Dedifferentiated amniotic fluid mesenchymal stem cell (primary cell): ENCODE results near the gene KPNA3.
A peak's percentile ranks its signal among the peaks of the same experiment; 100 is the strongest.
"Not testable (repeated sequence)": the region's sequence is repeated elsewhere in the genome, so short reads cannot be mapped to it uniquely, and the experiment has no call there.

Source experiments
- DNase-seq: peaks from one replicate; pipeline ENCODE4 v3.0.0-alpha.2; 2016; ENCODE audit errors: extremely low spot score

Gene KPNA3

DNA sequence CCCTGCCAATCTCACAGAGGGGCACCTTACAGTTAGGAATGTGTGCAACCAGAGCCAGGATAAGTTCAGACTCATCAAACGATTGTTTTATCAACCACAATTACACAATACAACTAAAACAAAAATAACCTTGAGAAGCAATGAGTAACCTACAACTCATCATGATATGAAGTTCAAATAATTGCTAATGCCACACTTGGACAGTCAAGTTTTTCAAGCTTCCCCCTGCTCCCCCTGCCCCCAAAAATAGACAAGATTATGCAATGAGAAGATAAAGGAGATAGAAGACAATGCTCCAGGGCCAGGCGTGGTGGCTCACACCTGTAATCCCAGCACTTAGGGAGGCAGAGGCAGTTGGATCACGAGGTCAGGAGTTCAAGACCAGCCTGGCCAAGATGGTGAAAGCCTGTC is 13.6 kb upstream of the KPNA3 start:
- no peak for DNase-seq

DNA sequence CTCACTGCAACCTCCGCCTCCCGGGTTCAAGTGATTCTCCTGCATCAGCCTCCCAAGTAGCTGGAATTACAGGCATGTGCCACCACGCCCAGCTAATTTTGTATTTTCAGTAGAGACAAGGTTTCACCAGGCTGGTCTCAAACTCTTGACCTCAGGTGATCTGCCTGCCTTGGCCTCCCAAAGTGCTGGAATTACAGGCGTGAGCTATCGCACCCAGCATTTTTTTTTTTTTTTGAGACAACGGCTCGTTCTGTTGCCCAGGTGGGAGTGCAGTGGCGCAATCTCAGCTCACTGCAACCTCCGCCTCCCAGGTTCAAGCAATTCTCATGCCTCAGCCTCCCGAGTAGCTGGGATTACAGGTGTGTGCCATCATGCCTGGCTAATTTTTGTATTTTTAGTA is 10.6 kb upstream of the KPNA3 start:
- DNase-seq: not testable (repeated sequence)

DNA sequence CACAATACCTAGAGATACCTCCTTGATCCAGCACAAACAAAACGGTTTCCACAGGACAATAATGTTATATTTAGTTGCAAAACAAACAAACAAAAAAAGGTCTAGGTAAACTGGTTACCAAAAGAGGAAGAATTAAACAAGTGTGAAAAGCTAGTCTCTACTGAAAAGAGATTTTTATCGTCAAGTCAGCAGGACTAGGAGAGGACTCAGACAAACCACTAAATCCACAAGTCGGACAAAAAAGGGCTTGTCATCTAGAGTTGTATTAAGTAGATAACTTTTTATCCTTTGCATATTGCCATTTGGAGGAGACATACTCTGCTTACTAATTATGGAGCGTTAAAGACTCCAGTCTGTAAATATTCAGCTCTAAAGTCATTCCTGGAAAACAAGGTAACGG is 9.9 kb upstream of the KPNA3 start:
- DNase-seq: no peak

DNA sequence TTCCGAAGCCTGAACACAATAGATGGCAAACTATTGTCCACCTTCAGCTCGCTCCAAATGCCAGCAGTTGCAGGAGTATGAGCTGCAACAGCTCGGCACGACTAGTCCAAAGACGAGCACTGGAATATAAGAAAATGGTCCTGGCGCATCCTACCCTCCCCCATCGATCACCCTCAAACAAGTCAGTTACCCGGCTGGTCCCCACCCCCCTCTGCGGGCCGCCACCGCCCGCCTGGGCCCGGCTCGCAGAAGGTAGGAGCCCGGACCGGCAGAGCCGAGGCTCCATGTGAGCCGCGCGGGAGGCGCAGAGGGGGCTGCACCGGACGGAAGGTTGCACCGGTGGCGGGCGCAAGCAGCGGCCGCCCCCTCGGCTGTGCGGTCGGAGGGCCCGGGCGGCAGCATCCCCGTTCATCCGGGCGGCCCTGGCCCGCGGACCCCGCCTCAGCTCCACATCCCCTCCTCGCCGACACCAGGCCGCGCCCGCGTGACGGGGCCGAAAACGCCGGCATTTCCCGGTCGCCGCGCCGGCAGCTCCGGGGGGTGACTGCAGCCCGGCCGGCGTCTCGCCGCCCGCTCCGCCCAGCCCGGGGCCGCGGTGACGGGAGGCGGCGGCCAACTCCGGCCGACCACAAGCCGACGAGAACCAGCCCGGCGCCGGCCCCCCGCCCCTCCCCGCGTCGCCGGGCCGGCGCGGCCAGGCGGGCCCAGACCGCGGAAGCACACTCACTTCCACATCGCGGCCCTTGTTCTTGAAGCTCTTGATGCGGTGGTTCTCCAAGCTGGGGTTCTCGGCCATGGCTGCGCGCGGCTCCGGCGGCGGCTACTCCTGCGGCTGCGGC is 552 bp downstream of the KPNA3 start:
- DNase-seq: no peak

DNA sequence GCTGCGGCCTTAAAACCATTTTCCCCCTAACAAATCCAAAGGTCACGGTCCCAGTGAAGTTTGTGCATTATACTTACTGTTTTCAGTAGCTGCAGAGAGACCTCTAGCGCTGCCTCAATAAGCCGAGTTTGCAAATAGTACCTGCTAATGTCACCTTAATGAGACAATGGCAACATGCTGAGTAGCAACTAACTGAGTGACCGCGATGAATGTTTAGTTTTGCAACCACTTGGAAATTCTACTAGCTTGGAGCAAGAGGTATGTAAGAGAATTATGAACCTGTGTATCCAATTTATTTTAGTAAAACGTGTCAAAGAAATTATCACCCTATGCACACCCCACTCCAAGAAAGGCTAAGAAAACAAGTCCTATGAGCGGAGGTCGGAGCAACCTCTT is 1.2 kb downstream of the KPNA3 start:
- DNase-seq: no peak

DNA sequence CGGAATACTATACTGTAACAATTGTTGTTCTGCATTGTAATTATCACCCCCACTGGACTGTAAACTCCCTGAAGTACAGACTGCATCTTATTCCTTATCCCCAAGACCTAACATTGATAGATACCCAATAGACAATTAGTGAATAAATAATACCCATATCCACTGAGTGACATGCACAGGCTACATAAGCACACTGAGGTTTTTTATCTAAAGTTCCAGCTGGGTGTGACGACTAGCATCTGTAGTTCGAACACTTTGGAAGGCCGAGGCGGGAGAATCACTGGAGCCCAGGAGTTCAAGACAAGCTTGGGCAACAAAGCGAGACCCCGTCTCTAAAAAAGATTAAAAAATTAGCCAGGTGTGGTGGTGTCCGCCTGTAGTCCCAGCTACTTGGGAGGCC is 2.5 kb downstream of the KPNA3 start:
- DNase-seq: no peak

DNA sequence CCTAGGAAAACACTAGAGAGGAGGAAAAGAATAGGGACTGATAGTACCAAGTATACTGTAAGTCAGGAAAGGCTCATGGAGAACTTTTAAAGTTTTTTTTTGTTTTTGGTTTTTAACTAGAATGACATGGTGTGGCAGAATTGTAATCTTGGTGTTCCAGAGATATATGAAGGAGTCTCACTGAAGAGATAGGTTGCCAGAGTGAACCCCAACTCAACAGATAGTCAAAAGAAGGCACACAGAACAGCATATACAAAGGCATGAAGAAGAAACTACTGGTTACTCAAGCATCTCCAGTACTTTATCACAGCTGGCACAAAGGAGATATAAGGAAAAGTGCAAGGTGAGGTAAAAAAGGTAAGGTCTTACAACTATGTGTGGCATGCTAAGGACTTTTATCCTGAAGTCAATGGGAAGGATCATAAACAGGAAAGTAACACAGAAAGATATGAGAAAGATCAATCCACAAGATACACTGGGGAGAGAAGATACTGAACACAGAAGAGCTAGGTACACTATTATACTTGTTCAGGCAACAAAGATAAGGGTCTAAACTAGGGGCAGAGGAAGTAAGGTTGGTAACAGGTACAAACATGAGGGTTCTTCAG is 6.0 kb downstream of the KPNA3 start:
- no peak for DNase-seq

DNA sequence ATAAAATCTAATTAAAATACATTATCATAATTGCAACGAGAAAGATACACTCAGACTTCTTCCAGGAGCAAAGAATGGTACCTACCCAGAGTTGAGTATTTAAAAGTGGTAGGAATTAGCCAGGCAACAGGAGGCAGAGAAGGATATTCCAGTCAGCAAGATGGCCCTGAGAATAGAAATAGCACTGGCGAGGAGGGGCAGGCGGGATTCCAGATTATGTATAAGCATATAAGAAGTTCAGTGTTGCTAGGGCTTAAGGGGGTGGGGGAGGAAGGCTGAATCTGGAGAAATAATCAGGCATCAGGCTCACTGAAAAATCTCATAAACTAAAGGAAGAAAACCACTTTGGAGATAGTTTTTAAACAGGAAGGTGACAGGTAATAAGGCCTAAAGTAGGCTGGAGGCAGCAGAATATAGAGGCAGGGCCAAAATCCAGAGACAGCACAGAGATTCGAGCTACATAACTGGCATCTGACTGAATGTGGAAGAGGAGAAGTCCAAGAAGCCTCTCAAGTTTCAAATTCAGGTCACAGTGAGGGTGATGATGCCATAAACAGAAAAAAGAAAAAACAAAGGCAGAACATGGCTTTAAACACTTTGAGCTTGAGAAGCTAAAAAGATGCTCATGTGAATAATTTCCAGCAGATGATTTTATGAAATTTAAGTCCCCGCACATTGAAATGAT is 7.5 kb downstream of the KPNA3 start:
- DNase-seq: peak; percentile 45

DNA sequence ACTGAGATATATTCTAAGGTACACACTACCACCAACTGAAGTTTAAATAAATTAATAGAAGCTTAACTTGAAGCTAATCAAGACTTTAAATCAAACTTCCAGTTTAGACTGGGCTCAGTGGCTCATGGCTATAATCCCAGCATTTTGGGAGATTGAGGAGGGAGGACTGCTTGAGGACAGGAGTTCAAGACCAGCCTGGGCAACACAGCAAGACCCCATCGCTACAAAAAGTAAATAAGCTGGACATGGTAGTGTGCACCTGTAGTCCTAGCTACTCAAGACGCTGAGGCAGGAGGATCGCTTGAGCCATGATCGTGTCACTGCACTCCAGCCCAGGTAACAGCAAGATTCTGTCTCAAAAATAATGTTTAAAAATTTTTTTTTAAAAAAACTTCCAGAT is 8.6 kb downstream of the KPNA3 start:
- DNase-seq: no peak

DNA sequence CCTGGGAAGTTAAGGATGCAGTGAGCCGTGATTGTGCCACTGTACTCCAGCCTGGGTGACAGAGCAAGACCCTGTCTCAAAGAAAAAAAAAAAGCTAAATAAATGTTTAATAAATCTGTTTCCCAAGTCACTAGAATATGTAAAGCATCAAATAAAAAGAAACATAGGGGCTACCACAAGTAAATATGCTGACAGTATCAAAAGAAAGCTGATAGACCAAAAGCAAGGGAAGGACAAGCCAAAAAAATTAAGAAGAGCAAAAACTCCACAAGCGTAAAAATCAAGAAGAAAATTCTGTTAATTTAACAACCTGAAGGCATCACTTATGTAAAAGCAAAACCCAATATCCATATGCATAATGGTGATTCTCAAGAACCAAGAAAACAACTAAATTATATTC is 9.7 kb downstream of the KPNA3 start:
- DNase-seq: no peak

DNA sequence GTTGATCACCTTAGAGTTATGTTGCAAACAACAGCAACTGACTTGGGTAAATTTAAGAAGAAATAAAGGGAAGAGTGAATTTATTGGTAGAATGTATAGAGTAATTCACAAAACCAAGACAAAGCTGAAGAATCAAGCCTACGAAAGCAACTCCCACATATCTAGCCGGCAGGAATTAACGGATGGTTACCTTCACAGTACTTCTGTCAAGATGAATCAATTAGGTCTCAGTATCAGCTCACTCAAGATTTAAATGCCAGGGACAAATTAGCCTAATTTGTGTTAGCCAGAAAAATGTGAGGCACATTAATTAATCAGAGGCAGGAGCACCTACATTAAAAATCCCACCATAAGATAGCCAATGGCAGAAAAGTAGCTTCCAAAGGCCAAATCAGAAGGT is 10.7 kb downstream of the KPNA3 start:
- no peak for DNase-seq

DNA sequence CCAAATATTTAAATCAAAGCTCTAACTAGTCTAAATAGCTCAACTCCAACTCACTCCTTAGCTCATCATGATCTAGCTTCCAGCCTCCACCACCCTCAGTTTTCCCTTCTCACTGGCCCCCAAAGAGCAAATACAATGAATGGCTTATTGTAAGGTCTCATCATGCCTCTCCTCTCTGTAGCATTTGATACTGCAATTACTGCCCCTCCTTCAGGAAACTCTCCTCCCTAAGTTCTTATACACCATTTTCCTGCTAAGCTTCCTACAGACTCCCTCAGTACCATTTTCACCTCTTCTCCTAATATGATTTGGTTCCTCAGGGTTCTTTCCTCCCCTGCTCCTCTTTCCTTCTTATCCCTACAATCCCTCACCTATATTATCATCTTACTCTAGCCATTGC is 12.8 kb downstream of the KPNA3 start:
- DNase-seq: no peak

DNA sequence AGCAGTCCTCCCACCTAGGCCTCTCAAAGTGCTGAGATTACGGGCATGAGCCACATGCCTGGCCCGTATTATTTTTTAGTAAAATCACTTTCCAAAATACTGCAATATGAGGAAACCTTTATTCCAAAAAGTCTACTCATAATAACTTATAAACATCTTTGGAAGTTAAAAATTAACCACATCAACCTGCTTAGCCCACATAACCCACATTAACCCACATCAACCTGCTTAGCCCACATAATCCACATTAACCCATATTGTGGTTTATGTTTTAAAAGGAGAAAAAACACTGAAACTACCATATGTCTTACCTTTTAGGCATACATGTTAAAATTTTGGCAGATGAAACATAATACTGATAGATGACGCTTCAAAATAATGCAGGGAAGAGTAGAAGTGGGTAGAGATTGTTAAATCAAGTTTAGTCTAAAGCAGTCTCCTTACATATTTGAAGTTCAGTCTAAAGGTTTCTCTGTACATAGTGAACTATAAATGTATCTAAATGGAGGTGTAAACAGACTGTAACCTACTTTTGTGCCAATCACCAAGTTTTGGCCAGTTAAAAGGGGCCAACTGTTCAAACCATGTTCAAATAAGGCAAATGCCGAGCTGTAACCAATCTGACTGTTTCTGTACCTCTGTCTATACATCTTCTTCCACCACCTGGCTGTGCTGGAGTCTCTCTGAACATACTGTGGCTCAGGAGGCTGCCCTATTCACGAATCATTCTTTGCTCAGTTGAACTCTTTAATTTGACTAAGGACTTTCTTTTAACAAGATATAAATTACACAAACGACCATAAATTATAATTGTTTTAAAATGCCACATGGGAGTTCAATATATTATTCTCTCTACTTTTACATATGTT is 14.5 kb downstream of the KPNA3 start:
- DNase-seq: no peak

DNA sequence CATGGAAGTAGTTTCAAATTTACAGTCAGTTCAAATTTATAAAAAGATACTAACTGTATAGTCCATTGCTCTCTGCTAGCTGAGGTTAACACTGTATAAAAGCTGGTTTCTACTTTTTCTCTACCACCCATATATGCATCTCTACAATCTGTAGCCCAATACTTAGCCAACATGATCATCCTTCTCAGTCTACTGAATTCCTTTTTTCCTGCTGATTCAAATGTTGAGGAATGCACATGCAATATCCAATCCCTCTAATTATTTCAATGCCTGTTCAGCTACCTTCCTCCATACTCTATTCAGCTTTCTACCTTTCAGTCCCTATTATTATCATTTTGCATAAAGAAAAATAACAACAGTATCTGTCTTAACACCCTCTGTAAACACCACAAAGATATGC is 15.6 kb downstream of the KPNA3 start:
- DNase-seq: peak; percentile 16

DNA sequence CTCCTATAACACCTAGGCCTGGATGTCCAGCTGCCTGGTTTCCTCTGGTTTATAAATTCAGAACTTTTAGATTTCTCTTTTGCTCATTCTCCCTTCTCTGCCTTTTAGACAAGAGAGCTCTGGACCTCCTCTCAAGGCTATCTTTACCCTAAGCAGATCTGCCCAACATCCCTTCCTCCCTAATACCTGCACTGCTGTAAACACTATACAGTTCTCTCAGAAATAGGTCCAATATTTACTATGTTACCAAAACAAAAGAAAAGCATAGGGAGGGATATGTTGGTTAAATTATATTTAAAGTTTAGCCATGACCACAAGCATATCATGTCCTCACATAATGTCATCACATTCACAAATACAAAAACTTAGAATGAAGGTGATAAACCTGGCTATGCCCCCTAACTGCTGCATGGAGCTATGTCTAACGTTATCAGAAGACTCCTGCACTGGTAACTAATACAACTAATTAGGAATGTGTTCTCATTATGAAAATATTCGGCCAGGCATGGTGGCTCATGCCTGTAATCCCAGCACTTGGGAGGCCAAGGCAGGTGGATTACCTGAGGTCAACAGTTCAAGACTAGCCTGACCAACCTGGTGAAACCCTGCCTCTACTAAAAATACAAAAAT is 18.0 kb downstream of the KPNA3 start:
- DNase-seq: no peak

DNA sequence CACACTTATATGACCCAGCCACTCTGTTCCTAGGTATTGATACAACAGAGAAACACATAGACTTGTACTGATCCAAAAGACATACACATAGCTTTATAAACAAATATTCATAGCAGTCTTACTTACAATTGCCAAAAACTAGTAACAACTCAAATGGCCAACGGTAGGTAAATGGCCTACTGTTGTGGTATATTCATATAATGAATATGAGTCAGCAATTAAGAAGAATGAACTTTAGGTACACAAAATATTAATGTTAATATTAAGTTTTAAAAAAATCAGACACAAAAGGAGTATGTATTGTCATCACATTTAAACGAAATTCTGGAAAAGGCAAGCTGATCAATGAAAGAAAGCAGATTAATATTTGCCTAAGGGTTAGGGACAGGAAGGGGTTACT is 19.7 kb downstream of the KPNA3 start:
- DNase-seq: no peak

DNA sequence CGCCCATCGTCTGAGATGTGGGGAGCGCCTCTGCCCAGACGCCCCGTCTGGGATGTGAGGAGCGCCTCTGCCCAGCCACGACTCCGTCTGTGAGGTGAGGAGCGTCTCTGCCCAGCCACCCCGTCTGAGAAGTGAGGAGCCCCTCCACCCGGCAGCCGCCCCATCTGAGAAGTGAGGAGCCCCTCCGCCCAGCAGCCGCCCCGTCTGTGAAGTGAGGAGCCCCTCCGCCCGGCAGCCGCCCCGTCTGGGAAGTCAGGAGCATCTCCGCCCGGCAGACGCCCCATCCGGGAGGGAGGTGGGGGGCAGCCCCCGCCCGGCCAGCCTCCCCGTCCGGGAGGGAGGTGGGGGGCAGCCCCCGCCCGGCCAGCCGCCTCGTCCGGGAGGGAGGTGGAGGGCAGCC is 30.7 kb downstream of the KPNA3 start:
- not testable (repeated sequence) for DNase-seq

DNA sequence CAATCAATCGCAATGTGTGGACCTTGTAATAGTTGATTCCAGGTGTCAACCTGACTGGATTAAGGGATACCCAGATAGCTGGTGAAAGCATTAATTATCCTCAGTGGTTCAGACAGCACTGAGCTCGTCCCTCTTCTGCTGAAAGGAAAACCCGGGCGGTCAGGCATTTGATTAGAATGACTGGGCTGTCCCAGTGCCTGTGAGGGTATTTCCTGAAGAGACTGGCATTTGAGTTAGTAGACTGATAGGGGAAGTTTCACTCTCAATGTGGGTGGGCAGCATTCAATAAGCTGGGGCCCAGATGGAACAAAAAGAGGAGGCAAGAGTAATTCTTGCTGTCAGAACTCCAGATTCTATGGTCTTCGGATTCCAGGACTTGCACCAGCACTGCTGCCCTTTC is 31.9 kb downstream of the KPNA3 start:
- DNase-seq: no peak

DNA sequence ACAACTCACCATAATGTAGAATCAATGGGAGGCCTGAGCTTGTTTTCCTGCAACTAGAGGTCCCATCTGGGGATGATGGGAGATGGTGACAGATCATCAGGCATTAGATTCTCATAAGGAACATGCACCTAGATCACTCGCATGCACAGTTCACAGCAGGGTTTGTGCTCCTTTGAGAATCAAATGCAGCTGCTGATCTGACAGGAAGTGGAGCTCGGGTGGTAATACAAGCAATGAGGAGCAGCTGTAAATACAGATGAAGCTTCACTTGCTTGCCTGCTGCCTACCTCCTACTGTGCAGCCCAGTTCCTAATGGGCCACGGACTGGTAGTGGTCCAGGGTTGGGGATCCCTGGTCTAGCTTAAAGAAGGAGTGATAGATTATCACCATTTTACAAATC is 33.0 kb downstream of the KPNA3 start:
- DNase-seq: no peak

DNA sequence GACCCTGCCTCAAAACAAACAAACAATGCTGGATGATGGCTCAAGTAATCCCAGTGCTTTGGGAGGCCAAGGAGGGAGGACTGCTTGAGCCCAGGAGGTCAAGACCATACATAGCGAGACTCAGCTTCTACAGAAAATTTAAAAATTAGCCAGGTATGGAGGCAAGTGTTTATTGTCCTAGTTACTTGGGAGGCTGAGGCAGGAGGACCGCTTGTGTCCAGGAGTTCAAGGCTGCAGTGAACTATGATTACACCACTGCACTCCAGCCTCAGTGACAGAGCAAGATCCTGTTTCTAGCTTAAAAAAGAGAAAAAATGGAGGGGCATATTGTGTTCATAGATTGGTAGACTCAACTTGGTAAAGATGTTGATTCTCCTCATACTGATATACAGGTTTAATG is 36.2 kb downstream of the KPNA3 start:
- DNase-seq: no peak

DNA sequence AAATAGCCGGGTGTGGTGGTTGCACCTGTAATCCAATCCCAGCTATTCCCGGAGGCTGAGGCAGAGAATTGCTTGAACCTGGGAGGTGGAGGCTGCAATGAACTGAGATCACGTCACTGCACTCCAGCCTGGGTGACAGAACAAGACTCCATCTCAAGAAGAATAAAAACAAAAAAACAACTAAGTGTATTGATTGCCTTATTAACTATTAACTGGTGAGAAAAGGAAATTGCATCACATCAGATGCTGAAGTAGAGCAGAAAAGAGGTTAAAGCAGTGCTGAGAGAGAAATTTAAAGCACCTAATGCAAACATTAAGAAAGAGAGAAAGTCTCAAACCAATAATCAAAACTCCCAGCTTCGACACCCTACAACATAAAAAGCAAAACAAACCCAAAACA is 38.3 kb downstream of the KPNA3 start:
- DNase-seq: no peak

DNA sequence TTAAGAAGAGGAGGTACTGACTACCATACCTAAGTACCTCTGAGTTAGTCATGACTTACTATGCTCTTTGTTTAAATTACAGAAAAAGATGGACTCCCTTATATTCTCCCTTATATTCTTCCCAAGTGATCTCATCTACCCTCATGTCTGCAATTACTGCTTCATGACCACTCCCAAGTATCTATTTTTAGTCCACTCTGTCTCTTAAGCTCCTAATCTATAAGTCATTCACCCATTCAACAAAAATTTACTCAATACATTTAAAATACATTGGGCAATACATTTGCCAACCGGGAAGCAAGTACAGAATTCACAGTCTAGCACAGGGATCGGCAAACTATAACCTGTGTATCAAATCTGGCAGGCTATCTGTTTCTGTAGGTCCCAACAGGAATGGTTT is 42.6 kb downstream of the KPNA3 start:
- no peak for DNase-seq
